Muscle of back (tissue), 11 donors: ENCODE results near the gene RBM39. TPM values are rescaled to one million over a fixed set of nuclear protein-coding genes. Genes with fewer than 3 reads are reported as not detected.
"Not testable (repeated sequence)": the region's sequence is repeated elsewhere in the genome, so short reads cannot be mapped to it uniquely, and the experiment has no call there.

Experiments
- DNase-seq, 3 donors: peaks; one replicate each; pipeline versions ENCODE4 v3.0.0 to v3.0.0-alpha.2; 2013
- polyA plus RNA-seq, 10 donors: library from polyadenylated mRNA; unstranded; fragments of 120-200 nt; gene quantifications; one replicate each; pipeline ENCODE4 v1.2.1, GENCODE V29; 2013; ENCODE audit not compliant: insufficient read length in 10 of 10

RBM39 gene
- polyA plus RNA-seq, 10 donors, result 205 to 339 (median 281) TPM

DNA sequence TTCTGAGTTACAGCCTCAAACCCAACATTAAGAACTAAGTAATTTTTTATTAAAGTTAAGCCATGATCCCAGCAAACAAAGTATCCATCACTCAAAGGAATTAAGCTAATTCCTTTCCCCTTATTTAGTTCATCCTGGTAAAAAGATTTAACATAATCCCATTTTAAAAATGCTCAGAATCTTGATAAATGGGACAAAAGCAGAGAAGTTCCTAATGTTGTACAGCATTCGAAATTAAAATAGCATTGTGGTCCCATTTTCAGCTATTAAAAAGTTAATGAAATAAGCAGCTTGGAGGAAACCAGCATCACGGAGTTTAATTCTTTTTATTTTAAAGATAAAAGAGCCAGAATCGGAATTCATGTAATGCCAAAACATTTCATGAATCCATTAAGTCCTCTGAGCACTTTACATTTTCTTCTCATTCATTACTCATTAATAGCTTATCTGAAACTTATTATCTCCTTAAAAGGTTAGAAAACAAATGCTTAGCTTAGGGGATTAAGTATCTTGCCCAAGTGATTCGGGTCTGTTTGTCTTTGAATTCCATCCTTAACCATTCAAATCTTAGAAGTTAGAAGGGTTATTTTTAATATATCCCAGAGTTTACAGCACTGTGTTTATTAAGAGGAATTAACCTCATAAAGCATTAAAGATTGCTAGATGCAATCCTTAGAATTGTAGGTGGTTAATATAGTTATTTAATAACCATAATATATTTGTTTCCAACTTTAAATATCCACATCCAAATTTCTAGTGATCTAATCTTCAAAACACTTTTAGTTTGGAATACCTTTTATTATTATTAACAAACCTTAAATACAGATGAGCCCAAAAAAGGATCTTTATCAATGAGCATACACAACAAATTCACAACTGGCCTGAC is 11.2 kb downstream of the RBM39 start:
- DNase-seq, result no peak

GRCh38 chr20:35729836-35730582 is 12.1 kb downstream of the RBM39 start:
- DNase-seq, result no peak

GRCh38 chr20:35729283-35729807 is 12.7 kb downstream of the RBM39 start:
- DNase-seq, result no peak

- DNase-seq, result no peak
These were observed 15.0 kb downstream of the RBM39 start for GRCh38 chr20:35726842-35727711.

DNA sequence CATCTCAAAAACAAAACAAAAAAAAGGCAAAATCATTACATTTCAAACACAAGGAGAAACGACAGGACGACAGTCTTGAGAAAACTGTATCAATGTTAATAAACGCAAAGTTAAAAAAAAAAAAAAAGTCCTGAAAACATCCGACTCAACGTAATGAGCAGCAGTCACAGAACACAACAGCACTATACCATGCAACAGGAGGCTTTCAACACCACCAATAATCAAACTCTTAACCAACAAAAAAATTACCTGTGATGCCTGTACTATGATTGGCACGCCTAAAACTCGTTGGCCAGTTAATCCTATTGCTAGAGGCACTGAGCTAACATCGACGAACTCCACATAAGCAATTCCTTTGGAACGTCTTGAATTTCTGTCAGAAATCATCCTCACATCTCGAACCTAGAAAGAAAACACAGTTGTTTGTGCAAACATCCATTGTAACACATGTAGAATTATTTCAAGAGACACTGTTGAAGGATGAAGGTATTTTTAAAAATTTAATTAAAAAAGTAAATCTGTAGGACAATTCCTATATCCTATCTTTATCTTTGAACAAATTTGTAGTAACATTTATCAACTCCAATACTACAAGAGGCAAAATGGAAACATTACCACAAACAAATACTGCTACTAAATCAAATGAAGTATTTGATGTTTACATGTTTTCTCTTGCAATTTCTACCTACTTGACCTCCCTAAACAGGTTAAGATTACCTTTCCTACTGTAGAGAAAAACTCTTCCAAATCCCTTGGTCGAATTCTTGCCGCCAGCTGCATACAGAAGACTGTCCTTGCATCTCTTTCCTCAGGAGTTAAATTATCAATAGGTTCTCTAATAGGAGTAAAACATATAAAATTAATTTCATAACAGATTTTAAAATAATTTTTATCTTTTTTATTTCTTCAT is 17.5 kb downstream of the RBM39 start:
- no peak for DNase-seq

DNA sequence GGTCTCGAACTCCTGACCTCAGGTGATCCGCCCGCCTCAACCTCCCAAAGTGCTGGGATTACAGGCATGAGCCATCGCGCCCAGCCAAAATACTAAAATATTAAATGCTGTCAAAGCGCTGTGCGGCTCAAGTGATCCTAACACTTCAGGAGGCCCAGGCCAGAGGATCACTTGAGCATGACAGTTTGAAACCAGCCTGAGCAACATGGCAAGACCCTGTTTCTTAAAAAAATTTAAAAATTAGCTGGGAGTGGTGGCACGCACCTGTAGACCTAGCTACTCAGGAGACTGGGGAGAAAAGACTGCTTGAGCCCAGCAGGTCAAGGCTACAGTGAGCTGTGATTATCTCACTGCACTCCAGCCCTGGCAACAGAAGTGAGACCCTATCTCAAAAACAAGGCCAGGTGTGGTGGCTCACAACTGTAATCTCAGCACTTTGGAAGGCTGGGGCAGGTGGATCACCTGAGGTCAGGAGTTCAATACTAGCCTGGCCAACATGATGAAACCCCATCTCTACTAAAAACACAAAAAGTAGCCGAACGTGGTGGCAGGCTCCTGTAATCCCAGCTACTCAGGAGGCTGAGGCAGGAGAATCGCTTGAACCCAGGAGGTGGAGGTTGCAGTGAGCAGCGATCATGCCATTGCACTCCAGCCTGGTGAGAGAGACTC is 18.3 kb downstream of the RBM39 start:
- DNase-seq, result not testable (repeated sequence)

GRCh38 chr20:35723275-35723639 is 18.8 kb downstream of the RBM39 start:
- DNase-seq, result not testable (repeated sequence)

DNA sequence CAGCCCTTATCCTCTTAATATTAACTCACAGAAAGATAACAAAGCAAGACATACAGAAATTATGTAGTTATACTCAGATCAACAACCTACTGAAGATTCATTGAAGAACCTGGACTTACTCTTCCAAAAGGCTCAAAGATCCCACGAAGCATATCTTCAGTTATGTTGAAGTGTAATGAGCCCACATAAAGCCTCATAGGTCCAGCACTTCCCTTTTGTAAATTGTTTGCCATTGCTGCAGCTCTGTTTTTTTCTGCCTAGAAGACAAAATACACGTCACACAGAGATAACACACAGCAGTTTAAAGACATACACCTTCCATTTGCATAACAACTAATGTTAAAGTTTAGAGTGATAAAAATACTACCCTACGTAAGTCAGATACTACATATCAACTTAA is 20.4 kb downstream of the RBM39 start:
- no peak for DNase-seq

- DNase-seq, result no peak
These were observed 20.8 kb downstream of the RBM39 start for GRCh38 chr20:35721219-35721618.

GRCh38 chr20:35720165-35721123 is 21.6 kb downstream of the RBM39 start:
- no peak for DNase-seq

DNA sequence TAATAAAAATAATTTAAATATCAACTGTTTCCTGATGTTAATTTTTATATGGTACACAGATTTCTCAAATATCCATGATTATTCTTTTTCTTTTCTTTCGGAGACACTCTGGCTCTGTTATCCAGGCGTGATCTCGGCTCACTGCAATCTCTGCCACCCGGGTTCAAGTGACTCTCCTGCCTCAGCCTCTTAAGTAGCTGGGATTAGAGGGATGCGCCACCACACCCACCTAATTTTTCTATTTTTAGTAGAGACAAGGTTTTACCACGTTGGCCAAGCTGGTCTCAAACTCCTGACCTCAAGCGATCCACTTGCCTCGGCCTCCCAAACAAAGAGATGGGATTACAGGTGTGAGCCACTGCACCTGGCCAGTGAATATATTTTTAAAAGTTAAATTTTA is 22.3 kb downstream of the RBM39 start:
- no peak for DNase-seq

GRCh38 chr20:35718972-35719635 is 23.0 kb downstream of the RBM39 start:
- no peak for DNase-seq

DNA sequence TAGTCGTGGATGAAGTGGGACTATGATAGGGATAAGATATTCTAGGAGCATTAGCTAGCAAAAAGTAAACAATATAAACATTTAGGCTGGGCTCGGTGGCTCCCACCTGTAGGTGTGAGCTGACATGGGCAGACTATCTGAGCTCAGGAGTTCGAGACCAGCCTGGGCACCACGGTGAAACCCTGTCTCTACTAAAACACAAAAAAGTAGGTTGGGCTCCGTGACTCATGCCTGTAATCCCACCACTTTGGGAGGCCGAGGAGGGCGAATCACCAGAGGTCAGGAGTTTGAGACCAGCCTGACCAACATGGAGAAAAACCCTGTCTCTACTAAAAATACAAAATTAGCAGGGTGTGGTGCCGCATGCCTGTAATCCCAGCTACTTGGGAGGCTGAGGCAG is 23.7 kb downstream of the RBM39 start:
- not testable (repeated sequence) for DNase-seq

DNA sequence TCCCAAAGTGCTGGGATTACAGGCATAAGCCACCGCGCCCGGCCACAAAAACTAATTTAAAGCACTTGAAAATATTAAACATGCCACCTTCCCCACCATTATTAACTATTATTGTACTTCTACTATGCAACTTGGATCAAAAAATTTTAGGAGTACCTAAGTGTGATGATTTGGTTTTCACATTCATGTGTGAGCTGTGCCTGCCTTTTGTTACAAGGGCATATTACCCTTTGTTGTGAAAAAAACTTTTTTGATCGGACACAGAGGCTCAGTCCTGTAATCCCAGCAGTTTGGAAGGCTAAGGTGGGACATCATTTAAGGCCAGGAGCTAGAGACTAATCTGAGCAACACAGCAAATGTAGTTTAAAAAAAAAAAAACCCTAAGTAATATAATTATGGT is 25.7 kb downstream of the RBM39 start:
- no peak for DNase-seq

GRCh38 chr20:35715652-35716051 is 26.4 kb downstream of the RBM39 start:
- DNase-seq, result no peak

DNA sequence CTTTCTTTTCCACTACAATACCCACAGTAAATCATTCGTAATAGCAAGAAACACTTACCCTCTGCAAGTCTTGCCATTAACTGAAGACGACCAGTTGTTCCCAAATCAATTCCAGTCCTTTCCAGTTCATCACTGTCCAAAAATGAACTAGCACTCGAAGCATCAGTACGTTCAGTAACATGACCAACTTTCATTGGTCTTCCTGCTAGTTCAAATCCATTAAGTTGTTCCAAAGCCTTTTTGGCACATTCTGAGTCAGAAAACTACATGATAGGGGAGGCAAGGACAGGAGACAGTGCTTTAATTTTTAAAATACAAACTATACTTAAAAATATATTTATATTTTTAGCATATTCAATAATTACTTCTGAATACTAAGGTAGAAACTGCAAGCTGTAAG is 27.9 kb downstream of the RBM39 start:
- DNase-seq, result no peak

GRCh38 chr20:35713120-35713519 is 28.9 kb downstream of the RBM39 start:
- DNase-seq, result not testable (repeated sequence)

GRCh38 chr20:35711588-35712209 is 30.4 kb downstream of the RBM39 start:
- no peak for DNase-seq
